SK-N-SH (cell line): Measurements from ENCODE around the gene SRP54. TPM values are rescaled to one million over a fixed set of nuclear protein-coding genes. Genes with fewer than 3 reads are reported as not detected.

Experiments used
- CTCF ChIA-PET: fragments of 300-600, 350-600 bp; formaldehyde crosslinking; extraction: SDS; loops from one replicate; lab custom pipeline; 2021; lab: Yijun Ruan, JAX
- POLR2A ChIA-PET: fragments of 350-600 bp; sonication (Branson Sonifier 250); formaldehyde crosslinking; extraction: SDS; loops from one replicate; lab custom pipeline; 2020; ENCODE audit warnings: antibody characterized with exemption, inconsistent platforms; lab: Yijun Ruan, JAX
- DNase-seq: peaks from one replicate; pipeline ENCODE4 v3.0.0; 2012
- H2AFZ ChIP-seq: fragments of 200-600 bp; sonication (generic); 2 replicates; pipeline ENCODE4 v1.8.1; 2016; ENCODE audit warnings: antibody characterized with exemption, mild to moderate bottlenecking, low read depth
- H3F3A ChIP-seq: fragments of 200-600 bp; sonication (generic); replicated peaks from 2 replicates; pipeline ENCODE3; 2016; ENCODE audit warnings: antibody characterized with exemption, mild to moderate bottlenecking; ENCODE audit not compliant: insufficient read depth
- H3K27ac ChIP-seq, 2 experiments: fragments of 200-500 bp in 1 of 2; fragments of 200-600 bp in 1 of 2; sonication (Bioruptor generic) in 1 of 2; sonication (generic), shearing (Covaris generic) in 1 of 2; 2 replicates each; pipeline versions ENCODE4 v1.5.1 to v1.6.1; 2014 to 2016; ENCODE audit warnings: low read depth in 2 of 2, inconsistent platforms in 1 of 2, low read length in 1 of 2, mild to moderate bottlenecking in 1 of 2, mixed read lengths in 1 of 2
- H3K27me3 ChIP-seq: fragments of 200-600 bp; sonication (generic), shearing (Covaris generic); 2 replicates; pipeline ENCODE4 v1.6.1; 2016; ENCODE audit warnings: mixed run types; ENCODE audit not compliant: insufficient read depth
- H3K36me3 ChIP-seq, 2 experiments: fragments of 200-500 bp in 1 of 2; fragments of 200-600 bp in 1 of 2; sonication (Bioruptor generic) in 1 of 2; sonication (generic) in 1 of 2; replicated peaks in 1 of 2; 2 replicates each; pipeline versions ENCODE3 to v1.5.1; 2014 to 2016; ENCODE audit warnings: low read length in 1 of 2, mild to moderate bottlenecking in 1 of 2; ENCODE audit not compliant: insufficient read depth in 2 of 2, control insufficient read depth in 1 of 2
- H3K4me1 ChIP-seq, 2 experiments: fragments of 200-500 bp in 1 of 2; fragments of 200-600 bp in 1 of 2; sonication (Bioruptor generic) in 1 of 2; sonication (generic), shearing (Covaris generic) in 1 of 2; 2 replicates each; pipeline versions ENCODE4 v1.5.1 to v1.6.1; 2014 to 2016; ENCODE audit warnings: low read depth in 1 of 2, low read length in 1 of 2, mixed run types in 1 of 2; ENCODE audit not compliant: insufficient read depth in 2 of 2, control insufficient read depth in 1 of 2
- H3K4me2 ChIP-seq: fragments of 200-600 bp; sonication (generic), shearing (Covaris generic); 2 replicates; pipeline ENCODE4 v1.6.1; 2017; ENCODE audit warnings: mixed run types
- H3K4me3 ChIP-seq, 2 experiments: fragments of 200-500 bp in 1 of 2; fragments of 200-600 bp in 1 of 2; sonication (Bioruptor generic) in 1 of 2; sonication (generic), shearing (Covaris generic) in 1 of 2; 2 replicates each; pipeline versions ENCODE4 v1.5.1 to v1.8.1; 2014 to 2016; ENCODE audit warnings: low read depth in 2 of 2, inconsistent platforms in 1 of 2, low read length in 1 of 2, mild to moderate bottlenecking in 1 of 2, mixed read lengths in 1 of 2, moderate library complexity in 1 of 2
- H3K79me2 ChIP-seq: fragments of 200-600 bp; sonication (generic); 2 replicates; pipeline ENCODE4 v1.8.1; 2017; ENCODE audit warnings: mild to moderate bottlenecking; ENCODE audit not compliant: insufficient read depth
- H3K9ac ChIP-seq: fragments of 200-600 bp; sonication (generic); 2 replicates; pipeline ENCODE4 v1.6.1; 2017; ENCODE audit warnings: mixed run types
- H3K9me2 ChIP-seq: fragments of 200-600 bp; sonication (generic); 2 replicates; pipeline ENCODE4 v1.6.1; 2017; ENCODE audit warnings: mixed run types
- H3K9me3 ChIP-seq: fragments of 200-600 bp; sonication (generic); 2 replicates; pipeline ENCODE4 v1.6.1; 2017; ENCODE audit warnings: mixed run types, mild to moderate bottlenecking, moderate library complexity
- H4K20me1 ChIP-seq: fragments of 200-600 bp; sonication (generic); 2 replicates; pipeline ENCODE4 v1.6.1; 2017; ENCODE audit warnings: mild to moderate bottlenecking, mixed run types; ENCODE audit not compliant: insufficient read depth
- CTCF ChIP-seq: fragments of 200-600 bp; sonication (generic); IDR thresholded peaks from 2 replicates; pipeline ENCODE4 v1.6.1; 2017; ENCODE audit warnings: antibody characterized with exemption, mild to moderate bottlenecking, moderate library complexity
- ELF1 ChIP-seq: IDR thresholded peaks from 2 replicates; pipeline ENCODE4 v1.4.0; 2012
- FOSL2 ChIP-seq: IDR thresholded peaks from 2 replicates; pipeline ENCODE4 v1.4.0; 2012; ENCODE audit warnings: low read depth, mild to moderate bottlenecking, moderate library complexity, borderline replicate concordance
- FOXJ3 ChIP-seq: sonication (generic); formaldehyde crosslinking; IDR thresholded peaks from 2 replicates; pipeline ENCODE4 v1.5.1; 2020; ENCODE audit warnings: mild to moderate bottlenecking, missing genetic modification reagents
- FOXM1 ChIP-seq: IDR thresholded peaks from 2 replicates; pipeline ENCODE4 v1.4.0; 2012; ENCODE audit warnings: low read depth, mild to moderate bottlenecking
- GABPA ChIP-seq: IDR thresholded peaks from 2 replicates; pipeline ENCODE4 v1.4.0; 2012; ENCODE audit warnings: low read depth, mild to moderate bottlenecking
- IRF3 ChIP-seq: fragments of 150-350 bp; IDR thresholded peaks from 2 replicates; pipeline ENCODE4 v1.6.1; 2016; ENCODE audit warnings: mild to moderate bottlenecking, low read depth, low read length
- MAX ChIP-seq: IDR thresholded peaks from 2 replicates; pipeline ENCODE4 v1.4.0; 2012; ENCODE audit warnings: low read depth
- MXI1 ChIP-seq: IDR thresholded peaks from 2 replicates; pipeline ENCODE4 v1.6.1; 2012; ENCODE audit warnings: mild to moderate bottlenecking, low read depth, low read length, improper control_type of control experiment
- NRF1 ChIP-seq: IDR thresholded peaks from 2 replicates; pipeline ENCODE4 v1.6.1; 2012; ENCODE audit warnings: low read depth, mild to moderate bottlenecking, low read length
- RAD21 ChIP-seq: IDR thresholded peaks from 2 replicates; pipeline ENCODE4 v1.6.1; 2012; ENCODE audit warnings: mild to moderate bottlenecking, low read length
- REST ChIP-seq: IDR thresholded peaks from 2 replicates; pipeline ENCODE4 v1.6.1; 2012; ENCODE audit warnings: mild to moderate bottlenecking, low read depth, low read length, moderate library complexity
- RXRA ChIP-seq: IDR thresholded peaks from 2 replicates; pipeline ENCODE4 v1.4.0; 2012; ENCODE audit warnings: low read depth, mild to moderate bottlenecking, borderline replicate concordance
- SIN3A ChIP-seq: IDR thresholded peaks from 2 replicates; pipeline ENCODE4 v1.6.1; 2012; ENCODE audit warnings: low read depth, mild to moderate bottlenecking, low read length, moderate library complexity, borderline replicate concordance
- TAF1 ChIP-seq: IDR thresholded peaks from 2 replicates; pipeline ENCODE4 v1.6.1; 2012; ENCODE audit warnings: low read depth, mild to moderate bottlenecking, low read length, moderate library complexity, borderline replicate concordance
- TEAD4 ChIP-seq: IDR thresholded peaks from 2 replicates; pipeline ENCODE4 v1.4.0; 2012; ENCODE audit warnings: mild to moderate bottlenecking, borderline replicate concordance; ENCODE audit not compliant: insufficient read depth
- USF1 ChIP-seq: IDR thresholded peaks from 2 replicates; pipeline ENCODE4 v1.4.0; 2012; ENCODE audit warnings: low read depth, borderline replicate concordance
- ZBTB33 ChIP-seq: IDR thresholded peaks from 2 replicates; pipeline ENCODE4 v1.4.0; 2012; ENCODE audit warnings: low read depth, borderline replicate concordance
- WGBS: methylation state at CpG from one replicate; pipeline ENCODE4 v1.1.6; 2017; ENCODE audit warnings: low lambda C conversion rate; 5-methylcytosine and 5-hydroxymethylcytosine counted together
- polyA plus RNA-seq, 3 experiments: library from polyadenylated mRNA; depleted of rRNA; stranded (reverse); fragments of >200 nt; gene quantifications; 2 replicates each; pipeline ENCODE4 v1.2.3, GENCODE V29; 2012

Gene SRP54
- polyA plus RNA-seq, 1 of the 3 experiments (the other 2 are of a cell fraction) = 39.5 TPM

- no peak overlapping the region for H3K4me2 ChIP-seq
- H3F3A ChIP-seq = peaks cover 4% of the 10 kb centered on the region
- DNase-seq = no peak
- no peak overlapping the region for H3K27ac ChIP-seq
- no peaks in the 10 kb centered on the region for H3K27me3 ChIP-seq
- H3K36me3 ChIP-seq = peaks cover 24 to 59% of the 10 kb centered on the region in 2 experiments
- ChIA-PET CTCF (interaction anchor here (0.7 kb wide), 1 partner anchor 122 kb away, joined by 4 read pairs; no protein-coding TSS in a partner anchor), POLR2A (no interaction called here)
- no peak overlapping the region for H2AFZ ChIP-seq
- no peaks in the 10 kb centered on the region for H3K9me2 ChIP-seq
- no peak overlapping the region for H3K9ac ChIP-seq
- H4K20me1 ChIP-seq = no peaks in the 10 kb centered on the region; the same call in 1 of the 2 replicates
- TF ChIP-seq NRF1 (no peak), ZBTB33 (no peak)
- TF ChIP-seq, all 33 proteins: peak for 0
- Histone ChIP-seq H3K9me3 (no peaks in the 10 kb centered on the region), H3K4me3 (no peak overlapping the region), H3K79me2 (peaks cover 55% of the 10 kb centered on the region), H3K4me1 (no peaks in the 10 kb centered on the region; a peak in 1 of 4 replicates)
- WGBS = 83% methylated on average over 2 of the region's 2 CpGs
These were observed 18.8 kb downstream of the SRP54 start for GRCh38 chr14:35001621-35002020.

- ChIA-PET CTCF (interaction anchor here (1.4 kb wide), 1 partner anchor 9 kb away, joined by 4 read pairs; no protein-coding TSS in a partner anchor), POLR2A (no interaction called here)
- Histone ChIP-seq H3K9me2 (no peaks in the 10 kb centered on the region), H3K27ac (no peak overlapping the region), H3K36me3 (peaks cover 24 to 69% of the 10 kb centered on the region in 2 experiments), H3K27me3 (no peaks in the 10 kb centered on the region), H3K4me2 (no peak overlapping the region), H3K4me1 (no peaks in the 10 kb centered on the region), H4K20me1 (no peaks in the 10 kb centered on the region), H3K4me3 (no peak overlapping the region), H3F3A (peaks cover 9% of the 10 kb centered on the region), H3K79me2 (peaks cover 27% of the 10 kb centered on the region; the same call in 1 of the 2 replicates), H2AFZ (no peak overlapping the region), H3K9me3 (no peaks in the 10 kb centered on the region), H3K9ac (no peak overlapping the region)
- WGBS = 89% methylated on average over 1 of the region's 1 CpG
- no peak for DNase-seq
- TF ChIP-seq SIN3A = no peak
- no peak for TF ChIP-seq FOXM1
- TF ChIP-seq TAF1 = no peak
- no peak for TF ChIP-seq RXRA
- no peak for TF ChIP-seq USF1
- TF ChIP-seq REST = no peak
- no peak for TF ChIP-seq FOXJ3 (CRISPR knock-in tag)
- no peak for TF ChIP-seq IRF3
- no peak for TF ChIP-seq MXI1
- no peak for TF ChIP-seq TEAD4
- no peak for TF ChIP-seq NRF1
- TF ChIP-seq GABPA = no peak
- TF ChIP-seq RAD21 = no peak
- TF ChIP-seq CTCF = no peak
- no peak for TF ChIP-seq MAX
- TF ChIP-seq ELF1 = no peak
- TF ChIP-seq FOSL2 = no peak
These were observed 22.0 kb downstream of the SRP54 start for GRCh38 chr14:35004839-35005238.
